WERI-Rb-1 (cell line): ENCODE results near the gene AGPAT2.

Experiments
- DNase-seq: peaks from one replicate; pipeline ENCODE4 v3.0.0-alpha.2; 2020
- H3K27ac ChIP-seq: fragments of 250-450 bp; sonication (Bioruptor Pico); 2 replicates; pipeline ENCODE4 v1.5.1; 2020; ENCODE audit warnings: mild to moderate bottlenecking, moderate library complexity
- H3K27me3 ChIP-seq: fragments of 250-450 bp; sonication (Bioruptor Pico); 2 replicates; pipeline ENCODE4 v1.5.1; 2021; ENCODE audit warnings: mild to moderate bottlenecking, low read depth, moderate library complexity; ENCODE audit not compliant: insufficient read depth, severe bottlenecking
- H3K36me3 ChIP-seq: fragments of 250-450 bp; sonication (Bioruptor Pico); 2 replicates; pipeline ENCODE4 v1.5.1; 2020; ENCODE audit warnings: mild to moderate bottlenecking, moderate library complexity
- H3K4me3 ChIP-seq: 2 replicates; pipeline ENCODE4 v1.5.1; 2011; ENCODE audit warnings: low read depth, mild to moderate bottlenecking, control low read depth, low read length
- H3K9me3 ChIP-seq: fragments of 250-450 bp; sonication (Bioruptor Pico); 2 replicates; pipeline ENCODE4 v1.5.1; 2021; ENCODE audit warnings: mild to moderate bottlenecking, moderate library complexity; ENCODE audit not compliant: severe bottlenecking
- TF ChIP-seq, protein P1 (sequence below): IDR thresholded peaks from 2 replicates; pipeline ENCODE4 v1.5.1; 2011; ENCODE audit warnings: low read depth, mild to moderate bottlenecking, control low read depth, inconsistent platforms, low read length

Gene AGPAT2

DNA sequence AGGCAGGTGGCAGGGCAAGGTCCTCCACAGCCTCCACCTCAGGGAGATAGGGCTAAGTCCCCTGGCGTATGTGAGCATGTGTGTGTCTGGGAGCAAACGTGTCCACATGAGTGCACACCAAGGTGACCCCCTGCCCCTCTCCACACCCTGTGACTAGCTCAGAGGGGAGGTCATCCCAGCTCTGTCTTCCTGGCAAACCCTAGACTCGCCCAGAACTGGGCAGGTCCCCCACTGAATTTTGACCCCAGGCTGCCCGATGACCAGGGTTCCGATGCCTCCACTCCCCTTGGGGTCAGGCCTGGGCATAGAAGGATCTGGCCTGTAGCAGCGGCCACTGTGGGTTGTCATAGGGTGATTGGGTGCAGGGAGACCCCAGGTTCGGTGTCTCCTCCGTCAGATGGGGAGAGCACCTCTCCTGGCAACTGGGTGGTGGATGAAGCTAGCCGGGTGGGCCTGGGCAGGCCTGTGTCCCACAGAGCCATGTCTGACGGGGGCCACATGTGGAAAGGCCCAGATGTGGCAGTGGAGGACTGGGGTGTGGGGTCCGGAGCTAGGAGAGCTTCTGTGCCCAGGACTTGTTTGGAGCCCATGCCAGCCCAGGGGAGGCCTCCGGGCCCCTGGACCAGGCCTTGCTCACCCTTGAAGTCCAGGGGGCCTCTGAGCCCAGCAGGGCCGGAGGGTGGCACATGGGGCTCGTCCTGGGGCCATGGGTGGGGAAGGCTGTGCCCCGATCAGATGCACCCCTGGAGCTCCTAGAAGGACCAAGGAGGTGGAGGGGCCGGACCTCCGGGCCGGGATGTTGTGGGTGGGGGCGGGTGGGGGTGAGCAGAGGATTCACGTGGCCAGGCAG lies 31.3 kb upstream of the AGPAT2 start:
- no peak overlapping the region for H3K27ac ChIP-seq
- no peaks in the 10 kb centered on the region for H3K9me3 ChIP-seq
- no peak for DNase-seq
- H3K27me3 ChIP-seq = no peaks in the 10 kb centered on the region
- H3K36me3 ChIP-seq = peaks cover 42% of the 10 kb centered on the region
- no peak overlapping the region for H3K4me3 ChIP-seq
- TF ChIP-seq, protein P1, sequence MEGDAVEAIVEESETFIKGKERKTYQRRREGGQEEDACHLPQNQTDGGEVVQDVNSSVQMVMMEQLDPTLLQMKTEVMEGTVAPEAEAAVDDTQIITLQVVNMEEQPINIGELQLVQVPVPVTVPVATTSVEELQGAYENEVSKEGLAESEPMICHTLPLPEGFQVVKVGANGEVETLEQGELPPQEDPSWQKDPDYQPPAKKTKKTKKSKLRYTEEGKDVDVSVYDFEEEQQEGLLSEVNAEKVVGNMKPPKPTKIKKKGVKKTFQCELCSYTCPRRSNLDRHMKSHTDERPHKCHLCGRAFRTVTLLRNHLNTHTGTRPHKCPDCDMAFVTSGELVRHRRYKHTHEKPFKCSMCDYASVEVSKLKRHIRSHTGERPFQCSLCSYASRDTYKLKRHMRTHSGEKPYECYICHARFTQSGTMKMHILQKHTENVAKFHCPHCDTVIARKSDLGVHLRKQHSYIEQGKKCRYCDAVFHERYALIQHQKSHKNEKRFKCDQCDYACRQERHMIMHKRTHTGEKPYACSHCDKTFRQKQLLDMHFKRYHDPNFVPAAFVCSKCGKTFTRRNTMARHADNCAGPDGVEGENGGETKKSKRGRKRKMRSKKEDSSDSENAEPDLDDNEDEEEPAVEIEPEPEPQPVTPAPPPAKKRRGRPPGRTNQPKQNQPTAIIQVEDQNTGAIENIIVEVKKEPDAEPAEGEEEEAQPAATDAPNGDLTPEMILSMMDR = no peak

DNA sequence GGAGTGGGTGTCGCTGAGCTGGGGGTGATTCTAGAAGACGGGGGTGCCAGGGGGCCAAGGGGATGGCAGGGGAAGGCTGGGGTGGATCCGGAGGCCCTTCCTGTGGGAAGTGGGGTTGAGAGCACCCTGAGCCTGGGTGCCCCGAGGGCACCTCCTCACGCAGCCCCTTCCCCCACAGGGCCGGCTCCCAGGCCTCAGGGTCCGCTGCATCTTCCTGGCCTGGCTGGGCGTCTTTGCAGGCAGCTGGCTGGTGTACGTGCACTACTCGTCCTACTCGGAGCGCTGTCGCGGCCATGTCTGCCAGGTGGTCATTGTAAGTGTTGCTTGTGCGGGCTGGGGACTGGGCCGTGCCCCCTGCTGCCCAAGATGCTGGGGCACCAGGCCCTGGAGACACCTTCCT lies 30.1 kb upstream of the AGPAT2 start:
- H3K27ac ChIP-seq = no peak overlapping the region
- no peaks in the 10 kb centered on the region for H3K9me3 ChIP-seq
- TF ChIP-seq, protein P1 = no peak
- peaks cover 30% of the 10 kb centered on the region for H3K36me3 ChIP-seq
- no peak overlapping the region for H3K4me3 ChIP-seq
- no peak for DNase-seq
- no peaks in the 10 kb centered on the region for H3K27me3 ChIP-seq

DNA sequence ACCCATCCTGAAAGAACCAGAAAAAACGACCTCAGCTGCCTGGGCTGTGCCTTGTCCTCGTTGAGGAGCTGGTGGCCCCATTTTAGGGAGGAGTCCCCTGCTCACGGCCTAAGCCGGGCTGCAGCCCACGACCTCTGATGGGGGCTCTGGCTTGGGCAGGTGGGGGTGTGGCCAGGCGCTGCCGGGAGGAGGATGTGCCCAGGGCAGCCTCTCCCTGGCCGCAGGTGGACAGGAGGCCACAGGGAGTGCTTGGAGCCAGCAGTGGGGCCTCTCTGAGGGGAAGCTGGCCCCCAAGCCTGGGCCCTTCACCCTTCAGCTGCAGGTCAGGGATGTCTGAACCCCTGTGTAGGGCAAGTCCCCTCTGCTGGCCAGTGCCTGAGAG lies 27.6 kb upstream of the AGPAT2 start:
- no peak overlapping the region for H3K27ac ChIP-seq
- H3K36me3 ChIP-seq = peaks cover 17% of the 10 kb centered on the region
- TF ChIP-seq, protein P1 = no peak
- no peak overlapping the region for H3K4me3 ChIP-seq
- no peaks in the 10 kb centered on the region for H3K9me3 ChIP-seq
- DNase-seq = no peak
- H3K27me3 ChIP-seq = no peaks in the 10 kb centered on the region

DNA sequence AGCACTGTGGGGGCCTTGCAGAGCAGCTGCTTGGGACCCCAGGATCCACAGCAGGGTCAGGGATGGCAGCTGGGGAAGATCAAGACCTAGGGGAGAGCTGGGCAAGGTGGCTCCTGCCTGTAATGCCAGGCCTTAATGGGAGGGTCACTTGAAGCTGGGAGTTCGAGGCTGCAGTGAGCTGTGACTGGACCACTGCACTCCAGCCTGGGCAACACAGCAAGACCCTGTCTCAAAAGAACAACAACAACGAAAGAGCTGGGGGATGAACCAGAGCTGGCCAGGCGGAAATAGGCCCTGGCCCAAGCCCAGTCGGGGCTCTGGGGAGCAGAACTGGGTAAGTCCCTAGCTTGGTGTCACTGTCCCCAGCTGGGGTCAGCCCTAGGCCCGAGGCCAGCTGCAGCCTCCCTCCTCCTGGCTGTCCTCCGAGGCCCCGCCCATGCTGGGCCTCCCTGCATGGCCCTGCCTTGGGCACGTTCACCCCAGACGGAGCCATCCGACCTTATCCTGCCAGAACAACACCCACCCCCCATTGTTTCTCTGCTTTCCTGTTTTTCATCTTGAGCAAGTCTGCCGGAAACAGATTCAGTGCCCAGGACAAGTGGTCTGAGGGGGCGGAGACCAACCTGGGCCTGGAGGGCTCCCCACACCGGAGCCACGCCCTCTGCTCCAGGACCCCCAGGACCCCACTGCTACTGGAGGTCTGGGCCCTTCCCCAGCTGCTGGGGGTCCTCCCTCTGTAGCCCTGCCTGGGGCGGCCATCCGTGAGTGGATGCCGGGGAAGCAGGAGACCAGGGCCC lies 27.0 kb upstream of the AGPAT2 start:
- H3K27me3 ChIP-seq = no peaks in the 10 kb centered on the region
- no peak for DNase-seq
- H3K36me3 ChIP-seq = peaks cover 16% of the 10 kb centered on the region
- TF ChIP-seq, protein P1 = no peak
- H3K4me3 ChIP-seq = no peak overlapping the region
- H3K27ac ChIP-seq = no peak overlapping the region
- H3K9me3 ChIP-seq = no peaks in the 10 kb centered on the region

DNA sequence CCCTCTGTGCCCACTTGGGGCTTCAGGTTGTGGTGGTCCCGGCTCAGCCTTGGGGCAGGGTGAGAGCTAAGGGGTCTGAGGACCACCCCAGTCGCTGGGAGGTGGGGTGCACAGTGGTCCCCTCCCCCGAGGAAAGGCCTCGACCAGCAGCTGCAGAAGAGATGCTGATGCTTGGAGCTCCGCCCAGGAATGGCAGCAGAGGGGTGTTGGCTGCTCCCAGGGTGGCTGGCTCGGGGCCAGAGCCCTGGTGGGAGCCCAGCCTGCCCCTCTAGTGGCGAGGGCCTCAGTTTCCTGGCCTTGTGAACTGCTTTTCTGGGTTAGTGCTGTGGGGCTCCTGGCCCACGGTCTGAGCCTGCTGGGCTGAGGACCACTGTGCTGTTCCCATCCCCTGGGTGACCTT lies 26.3 kb upstream of the AGPAT2 start:
- peaks cover 14% of the 10 kb centered on the region for H3K36me3 ChIP-seq
- H3K27ac ChIP-seq = peak overlapping the region; percentile 82
- H3K4me3 ChIP-seq = peak overlapping the region; percentile 80
- TF ChIP-seq, protein P1 = no peak
- no peaks in the 10 kb centered on the region for H3K9me3 ChIP-seq
- no peaks in the 10 kb centered on the region for H3K27me3 ChIP-seq
- no peak for DNase-seq
